ENCODE results near the gene BATF.
"Not testable (repeated sequence)": the region's sequence is repeated elsewhere in the genome, so short reads cannot be mapped to it uniquely, and the experiment has no call there.

The BATF gene

DNA sequence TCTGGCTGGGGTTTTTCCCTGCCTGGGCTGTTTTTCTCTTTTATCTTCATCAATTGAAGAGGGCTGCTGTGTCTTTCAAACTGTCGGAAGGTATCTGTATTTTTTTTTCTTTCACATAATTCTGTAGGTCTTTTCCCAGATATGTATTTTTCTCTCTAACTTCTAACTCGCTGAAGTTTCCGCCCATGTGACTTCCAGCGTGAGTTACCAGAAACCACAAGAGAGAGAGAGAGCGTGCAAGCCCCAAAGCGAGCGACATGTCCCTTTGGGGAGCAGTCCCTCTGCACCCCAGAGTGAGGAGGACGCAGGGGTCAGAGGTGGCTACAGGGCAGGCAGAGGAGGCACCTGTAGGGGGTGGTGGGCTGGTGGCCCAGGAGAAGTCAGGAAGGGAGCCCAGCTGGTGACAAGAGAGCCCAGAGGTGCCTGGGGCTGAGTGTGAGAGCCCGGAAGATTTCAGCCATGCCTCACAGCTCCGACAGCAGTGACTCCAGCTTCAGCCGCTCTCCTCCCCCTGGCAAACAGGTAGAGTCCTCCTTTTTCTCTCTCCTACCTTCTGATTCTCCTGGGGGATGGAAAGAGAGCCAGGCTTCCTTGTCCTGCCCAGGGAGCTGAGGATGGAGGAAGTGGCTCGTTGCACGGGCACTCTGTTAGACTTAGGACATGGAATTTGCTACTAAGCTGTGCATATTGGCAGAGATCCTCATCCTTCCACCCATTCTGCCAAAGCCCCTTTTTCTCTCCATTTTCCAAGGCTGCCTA, at the start of gene BATF:
TSS of gene BATF (plus strand) at position 246 of the 759 bp plus-strand sequence. CDS start at position 460, 214 bp downstream.
- no peak for FAIRE-seq

DNA sequence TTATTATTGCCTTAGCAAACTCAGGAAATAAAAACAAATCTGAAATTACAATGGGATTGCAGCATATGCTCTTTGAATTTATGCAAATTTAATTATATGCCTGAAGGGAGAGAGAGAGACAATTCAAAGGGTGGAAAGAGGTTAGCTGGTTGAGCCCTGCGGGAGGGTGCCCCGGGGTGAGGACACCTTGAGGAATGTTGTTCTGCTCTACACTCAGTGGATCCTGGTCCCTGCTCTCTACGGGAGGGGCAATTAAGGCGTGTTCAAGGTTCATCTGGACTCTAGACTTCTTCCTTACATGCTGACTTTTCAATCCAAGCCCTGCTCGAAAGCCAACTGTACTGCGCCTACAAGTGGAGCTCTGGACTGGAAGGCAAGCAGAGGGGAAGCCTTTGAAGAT, 48.1 kb upstream of the BATF start:
- not testable (repeated sequence) for FAIRE-seq

- no peak for FAIRE-seq
Measured at GRCh38 chr14:75476274-75476995, 45.8 kb upstream of the BATF start.

DNA sequence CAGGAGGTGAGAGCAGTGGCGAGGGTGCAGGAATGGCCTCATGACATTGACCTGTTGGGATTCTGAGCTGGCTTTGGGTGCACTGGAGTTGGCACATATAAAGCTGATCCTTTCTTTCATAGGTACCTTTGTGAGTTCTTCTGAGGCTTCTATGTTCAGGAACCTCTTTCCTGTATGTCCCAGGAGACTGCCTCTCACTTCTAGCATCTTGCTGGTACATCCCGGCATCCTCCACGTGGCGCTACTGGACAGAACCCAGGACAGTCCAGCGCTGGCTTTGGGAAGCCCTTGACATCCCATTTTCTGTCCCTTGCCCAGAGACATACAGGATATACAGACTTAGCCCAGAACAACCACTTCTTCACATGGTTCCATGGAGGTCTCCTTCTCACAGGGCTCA, 44.4 kb upstream of the BATF start:
- FAIRE-seq = no peak

DNA sequence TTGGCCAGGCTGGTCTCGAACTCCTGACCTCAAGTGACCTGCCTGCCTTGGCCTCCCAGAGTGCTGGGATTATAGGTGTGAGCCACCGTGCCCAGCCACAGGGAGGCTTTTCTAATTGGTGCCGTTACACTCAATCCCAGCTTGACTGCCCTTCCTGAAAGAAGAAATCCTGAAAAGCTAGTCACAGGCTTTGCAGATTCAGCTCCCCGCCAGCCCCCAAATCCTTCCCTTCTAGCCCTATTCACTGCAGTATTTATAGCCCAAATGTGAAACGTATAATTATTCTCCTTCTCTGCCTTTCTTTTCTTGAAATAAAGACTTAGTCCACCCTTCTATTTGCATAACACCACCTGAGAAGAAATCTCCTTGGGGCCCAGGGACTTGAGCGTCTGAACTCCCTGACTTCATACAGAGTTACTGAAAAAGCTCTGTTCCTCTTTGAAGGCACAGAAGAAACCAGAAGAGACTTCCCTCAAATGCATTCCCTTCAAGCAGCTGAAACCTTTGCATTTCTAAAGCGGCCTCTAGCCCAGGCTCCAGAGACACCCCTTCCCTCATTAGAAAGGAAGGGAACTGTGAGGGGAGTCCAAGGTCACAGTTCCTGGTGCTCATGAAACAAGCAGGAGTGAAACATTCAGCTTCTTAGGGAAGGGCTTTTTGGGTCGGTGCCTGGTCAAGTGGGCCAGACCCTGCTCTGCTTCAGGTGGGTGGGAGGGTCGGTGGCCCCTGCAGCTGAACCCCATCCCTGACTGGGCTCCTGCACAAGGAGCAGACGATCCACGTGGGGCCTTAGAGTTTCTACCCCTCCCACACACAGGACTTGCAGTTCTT, 42.3 kb upstream of the BATF start:
- FAIRE-seq = no peak

GRCh38 chr14:75482366-75482765, 39.9 kb upstream of the BATF start:
- no peak for FAIRE-seq

GRCh38 chr14:75484711-75485429, 37.4 kb upstream of the BATF start:
- no peak for FAIRE-seq

- no peak for FAIRE-seq
Measured at GRCh38 chr14:75486318-75486717, 36.0 kb upstream of the BATF start.

- FAIRE-seq = no peak
Measured at GRCh38 chr14:75487155-75487671, 35.1 kb upstream of the BATF start.

- FAIRE-seq = no peak
Measured at GRCh38 chr14:75489480-75489837, 32.8 kb upstream of the BATF start.

GRCh38 chr14:75491376-75491978, 30.8 kb upstream of the BATF start:
- no peak for FAIRE-seq

- no peak for FAIRE-seq
Measured at GRCh38 chr14:75492832-75493591, 29.3 kb upstream of the BATF start.

DNA sequence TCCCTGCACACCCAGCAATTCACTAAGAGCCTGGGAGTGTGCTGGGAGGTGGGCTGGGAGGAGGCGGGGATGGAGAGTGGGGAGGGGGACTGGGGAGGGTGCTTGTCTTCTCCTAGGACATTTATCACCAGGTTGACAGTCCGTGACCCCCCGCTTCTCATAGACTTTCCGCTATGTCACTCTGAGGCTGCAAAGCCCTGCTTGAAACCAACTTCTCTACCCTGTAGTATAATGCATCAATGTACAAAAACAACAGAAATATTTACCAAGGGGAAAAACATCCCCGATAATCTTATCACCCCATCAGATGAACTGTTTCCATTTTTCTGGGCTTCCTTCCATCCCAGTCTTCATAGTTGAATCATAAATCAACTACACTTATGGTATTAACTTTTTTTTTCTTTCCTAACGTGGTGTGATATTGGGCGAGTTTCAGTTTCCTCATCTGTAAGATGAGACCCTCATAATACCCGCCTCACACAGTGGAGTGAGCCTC, 28.6 kb upstream of the BATF start:
- FAIRE-seq = no peak

- FAIRE-seq = no peak
Measured at GRCh38 chr14:75494896-75495295, 27.4 kb upstream of the BATF start.

DNA sequence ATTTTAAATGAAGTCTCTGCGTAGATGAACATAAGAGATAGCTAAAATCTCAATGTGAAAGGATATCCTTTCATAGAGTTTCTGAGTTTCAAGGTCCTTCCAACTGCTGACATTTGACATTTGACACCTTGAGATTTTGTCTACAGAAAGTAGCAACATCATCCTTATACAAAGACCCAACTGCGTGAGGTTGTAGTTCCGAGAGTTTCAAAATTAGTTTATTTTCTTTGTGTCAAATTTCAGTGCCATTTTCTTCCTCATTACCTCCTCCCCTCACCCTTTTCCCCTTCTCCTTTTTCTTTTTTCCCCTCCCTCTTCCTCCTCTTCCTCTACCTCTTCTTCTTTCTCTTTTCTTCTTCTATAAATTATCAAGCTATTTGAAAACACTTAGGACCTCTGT, 26.9 kb upstream of the BATF start:
- FAIRE-seq = no peak

DNA sequence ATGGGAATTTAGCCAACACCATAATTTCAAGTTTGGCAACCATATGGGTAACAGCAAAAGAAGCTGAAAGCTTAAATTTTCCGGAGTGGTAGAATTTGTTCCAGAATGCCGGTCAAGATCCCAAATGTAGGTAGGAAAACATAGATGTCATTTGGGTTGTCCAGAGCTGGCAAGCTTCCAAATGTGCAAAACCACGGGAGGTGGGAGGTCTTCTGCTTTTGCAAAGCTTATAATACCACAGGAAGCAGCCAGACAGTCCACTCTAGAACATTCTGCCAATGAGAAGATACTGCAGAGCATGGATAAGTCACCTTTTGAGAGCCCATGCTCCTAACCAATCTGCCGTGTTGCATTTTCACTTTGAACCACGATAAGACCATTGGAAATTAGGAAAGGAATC, 26.4 kb upstream of the BATF start:
- FAIRE-seq = no peak

- no peak for FAIRE-seq
Measured at GRCh38 chr14:75496755-75497154, 25.5 kb upstream of the BATF start.

GRCh38 chr14:75497191-75497590, 25.1 kb upstream of the BATF start:
- FAIRE-seq = no peak

DNA sequence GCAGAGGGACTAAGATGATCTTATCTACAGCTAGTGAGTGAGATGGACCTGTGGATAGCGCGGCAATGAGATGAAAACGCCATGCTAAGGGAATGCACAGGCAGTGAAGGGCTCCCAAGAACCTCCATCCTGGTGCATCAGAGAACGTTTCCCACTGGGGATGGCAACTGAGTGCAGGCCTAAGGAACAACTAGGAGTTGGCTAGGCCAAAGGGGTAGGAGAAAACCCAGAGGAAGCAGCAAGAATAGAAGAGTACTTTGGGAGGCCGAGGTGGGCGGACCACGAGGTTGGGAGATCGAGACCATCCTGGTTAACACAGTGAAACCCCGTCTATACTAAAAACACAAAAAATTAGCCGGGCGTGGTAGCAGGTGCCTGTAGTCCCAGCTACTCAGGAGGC, 24.6 kb upstream of the BATF start:
- FAIRE-seq = no peak

DNA sequence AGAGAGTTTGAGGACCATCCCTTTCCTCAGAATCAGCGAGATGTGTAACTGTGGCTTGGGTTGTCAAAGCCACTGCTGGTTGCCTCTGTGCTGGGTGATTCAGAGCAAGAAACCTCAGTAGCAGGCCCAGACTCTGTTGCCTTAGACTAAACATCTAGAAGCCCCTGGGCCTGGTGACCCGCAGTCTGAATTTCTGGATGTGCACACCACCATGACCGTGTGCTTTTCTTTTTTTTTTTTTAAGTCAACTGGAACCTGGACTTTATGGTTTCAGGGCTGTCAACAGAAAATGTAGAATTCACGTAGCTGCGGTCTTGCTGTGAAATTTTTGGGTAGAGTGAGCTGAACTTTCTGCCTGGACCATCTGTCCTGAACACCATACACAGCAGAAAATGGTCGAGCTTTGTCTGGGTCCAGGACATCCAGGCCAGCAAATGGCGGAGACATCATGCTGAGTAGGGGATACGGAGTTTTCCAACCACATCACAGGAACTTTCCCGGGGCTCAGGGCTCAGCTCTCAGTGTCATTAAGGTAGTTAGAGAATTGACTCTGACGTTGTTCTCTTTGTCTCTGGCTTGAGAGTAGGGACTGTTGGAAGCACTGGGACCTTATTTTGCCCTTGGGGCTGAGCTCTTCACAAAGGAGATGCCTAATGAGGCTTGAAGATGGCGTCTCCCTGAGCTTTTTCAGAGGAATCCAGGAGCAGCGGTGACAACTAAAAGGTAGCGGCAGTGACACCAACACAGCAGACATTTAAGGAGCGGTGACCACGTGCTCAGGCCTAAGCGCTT, 23.0 kb upstream of the BATF start:
- no peak for FAIRE-seq
